ENCODE measurements around the gene TAGAP.

- no peak for TF ChIP-seq CTCF (IDR thresholded peaks at IDR 0.05)
- TF ChIP-seq SIN3A (IDR thresholded peaks at IDR 0.05; ENCODE audit: borderline replicate concordance, insufficient read depth, low read depth, low read length): no peak
- no peak for TF ChIP-seq REST (IDR thresholded peaks at IDR 0.05; ENCODE audit: insufficient read depth in 1 of 2, low read depth in 2 of 2, low read length in 1 of 2)
Observed at GRCh38 chr6:159005436-159005835, 39.4 kb downstream of the TAGAP start.
